Immature natural killer cell (primary cell): Measurements from ENCODE around the gene FLRT1. TPM values are rescaled to one million over a fixed set of nuclear protein-coding genes. Genes with fewer than 3 reads are reported as not detected.
"Not testable (repeated sequence)": the region's sequence is repeated elsewhere in the genome, so short reads cannot be mapped to it uniquely, and the experiment has no call there.

ENCODE experiments used
- DNase-seq, 3 donors: peaks; one replicate each; pipeline ENCODE4 v3.0.0; 2022; ENCODE audit warnings: mixed read lengths in 1 of 3
- H3K27ac Mint-ChIP-seq, 6 donors: one replicate each; pipeline ENCODE4 v1.8.0; 2020; ENCODE audit warnings: mixed read lengths in 6 of 6, mild to moderate bottlenecking in 5 of 6, inconsistent platforms in 4 of 6, moderate library complexity in 3 of 6
- H3K27me3 Mint-ChIP-seq, 3 donors: one replicate each; pipeline ENCODE4 v1.8.0; 2020 to 2021; ENCODE audit warnings: low read depth in 3 of 3, mild to moderate bottlenecking in 3 of 3, mixed read lengths in 3 of 3, moderate library complexity in 3 of 3, inconsistent platforms in 1 of 3
- H3K36me3 Mint-ChIP-seq, 3 donors: one replicate each; pipeline ENCODE4 v1.8.0; 2020; ENCODE audit warnings: mixed read lengths in 3 of 3, inconsistent platforms in 2 of 3, mild to moderate bottlenecking in 2 of 3
- H3K4me1 Mint-ChIP-seq, 2 donors: one replicate each; pipeline ENCODE4 v1.8.0; 2020; ENCODE audit warnings: inconsistent platforms in 2 of 2, mild to moderate bottlenecking in 2 of 2, mixed read lengths in 2 of 2, moderate library complexity in 1 of 2
- H3K4me3 Mint-ChIP-seq, 5 donors: one replicate each; pipeline ENCODE4 v1.8.0; 2020; ENCODE audit warnings: mild to moderate bottlenecking in 5 of 5, mixed read lengths in 5 of 5, inconsistent platforms in 3 of 5, moderate library complexity in 3 of 5
- H3K9me3 Mint-ChIP-seq, 6 donors: one replicate each; pipeline ENCODE4 v1.8.0; 2020; ENCODE audit warnings: mild to moderate bottlenecking in 6 of 6, mixed read lengths in 6 of 6, inconsistent platforms in 4 of 6, moderate library complexity in 3 of 6
- polyA plus RNA-seq, 3 donors: library from polyadenylated mRNA; unstranded; fragments of 300-500 nt; fragmentation: Illumina TruSeq; gene quantifications; one replicate each; pipeline ENCODE4 v1.2.3, GENCODE V29; 2021

The FLRT1 gene
- polyA plus RNA-seq, 3 donors from 2014 or later = not detected

GRCh38 chr11:64038500-64038899 is 2.8 kb downstream of the FLRT1 start:
- Mint-ChIP-seq H3K4me3 (no peak overlapping the region), H3K27ac (no peak overlapping the region), H3K9me3 (no peaks in the 10 kb centered on the region)

GRCh38 chr11:64039012-64039665 is 3.4 kb downstream of the FLRT1 start:
- Mint-ChIP-seq H3K36me3 (no peaks in the 10 kb centered on the region), H3K4me3 (no peak overlapping the region), H3K9me3 (no peaks in the 10 kb centered on the region), H3K27me3 (peaks cover 5 to 10% (median 6%) of the 10 kb centered on the region in 3 donors), H3K27ac (no peak overlapping the region), H3K4me1 (peaks cover 0 to 4% of the 10 kb centered on the region in 2 donors)
- no peak for DNase-seq

More at GRCh38 chr11:64038500-64038899, 2.8 kb downstream of the FLRT1 start:
- peaks cover 0 to 4% of the 10 kb centered on the region in 2 donors for H3K4me1 Mint-ChIP-seq
- DNase-seq = no peak
- no peaks in the 10 kb centered on the region for H3K36me3 Mint-ChIP-seq
- peaks cover 6 to 12% (median 9%) of the 10 kb centered on the region in 3 donors for H3K27me3 Mint-ChIP-seq

- Mint-ChIP-seq H3K4me1 (no peaks in the 10 kb centered on the region), H3K9me3 (no peaks in the 10 kb centered on the region), H3K4me3 (no peak overlapping the region), H3K27me3 (peaks cover 2 to 4% (median 2%) of the 10 kb centered on the region in 3 donors), H3K27ac (no peak overlapping the region), H3K36me3 (no peaks in the 10 kb centered on the region)
- no peak for DNase-seq
These were observed 5.1 kb downstream of the FLRT1 start for GRCh38 chr11:64040684-64041322.

- DNase-seq = no peak
- Mint-ChIP-seq H3K27ac (no peak overlapping the region), H3K4me1 (no peaks in the 10 kb centered on the region), H3K36me3 (no peaks in the 10 kb centered on the region), H3K4me3 (no peak overlapping the region), H3K9me3 (no peaks in the 10 kb centered on the region), H3K27me3 (peaks cover 2 to 4% (median 2%) of the 10 kb centered on the region in 3 donors)
These were observed 6.1 kb downstream of the FLRT1 start for GRCh38 chr11:64041846-64042245.

GRCh38 chr11:64042301-64042700 is 6.6 kb downstream of the FLRT1 start:
- Mint-ChIP-seq H3K4me1 (no peaks in the 10 kb centered on the region), H3K27ac (no peak overlapping the region), H3K36me3 (no peaks in the 10 kb centered on the region), H3K9me3 (no peaks in the 10 kb centered on the region), H3K27me3 (peaks cover 2 to 4% (median 2%) of the 10 kb centered on the region in 3 donors), H3K4me3 (no peak overlapping the region)
- no peak for DNase-seq

- no peaks in the 10 kb centered on the region for H3K9me3 Mint-ChIP-seq
- H3K27me3 Mint-ChIP-seq = peaks cover 0 to 4% (median 2%) of the 10 kb centered on the region in 3 donors
- H3K4me1 Mint-ChIP-seq = no peaks in the 10 kb centered on the region
- H3K27ac Mint-ChIP-seq = no peak overlapping the region
- no peaks in the 10 kb centered on the region for H3K36me3 Mint-ChIP-seq
- no peak for DNase-seq
- no peak overlapping the region for H3K4me3 Mint-ChIP-seq
These were observed 7.8 kb downstream of the FLRT1 start for GRCh38 chr11:64043545-64043944.

GRCh38 chr11:64044730-64045393 is 9.1 kb downstream of the FLRT1 start:
- H3K36me3 Mint-ChIP-seq = no peaks in the 10 kb centered on the region

GRCh38 chr11:64045700-64046099 is 10.0 kb downstream of the FLRT1 start:
- Mint-ChIP-seq H3K27ac (no peak overlapping the region), H3K4me1 (no peaks in the 10 kb centered on the region), H3K36me3 (no peaks in the 10 kb centered on the region), H3K4me3 (no peak overlapping the region), H3K9me3 (no peaks in the 10 kb centered on the region), H3K27me3 (peaks cover 0 to 2% (median 0%) of the 10 kb centered on the region in 3 donors)
- DNase-seq = no peak

More at GRCh38 chr11:64044730-64045393, 9.1 kb downstream of the FLRT1 start:
- H3K27me3 Mint-ChIP-seq = peaks cover 0 to 2% (median 0%) of the 10 kb centered on the region in 3 donors
- no peaks in the 10 kb centered on the region for H3K4me1 Mint-ChIP-seq
- H3K27ac Mint-ChIP-seq = no peak overlapping the region
- H3K9me3 Mint-ChIP-seq = no peaks in the 10 kb centered on the region
- H3K4me3 Mint-ChIP-seq = no peak overlapping the region
- no peak for DNase-seq

- H3K4me3 Mint-ChIP-seq, H3K36me3 Mint-ChIP-seq, H3K4me1 Mint-ChIP-seq, H3K27me3 Mint-ChIP-seq, H3K9me3 Mint-ChIP-seq, H3K27ac Mint-ChIP-seq, DNase-seq: not testable (repeated sequence)
These were observed 11.6 kb downstream of the FLRT1 start for GRCh38 chr11:64047373-64047772.

GRCh38 chr11:64048042-64048854 is 12.5 kb downstream of the FLRT1 start:
- no peak for DNase-seq
- Mint-ChIP-seq H3K36me3 (no peaks in the 10 kb centered on the region), H3K9me3 (no peaks in the 10 kb centered on the region), H3K4me1 (no peaks in the 10 kb centered on the region), H3K4me3 (no peak overlapping the region), H3K27me3 (no peaks in the 10 kb centered on the region), H3K27ac (no peak overlapping the region)

GRCh38 chr11:64049509-64049908 is 13.8 kb downstream of the FLRT1 start:
- peaks cover 0 to 1% (median 0%) of the 10 kb centered on the region in 3 donors for H3K27me3 Mint-ChIP-seq
- H3K9me3 Mint-ChIP-seq = no peaks in the 10 kb centered on the region
- H3K4me3 Mint-ChIP-seq = no peak overlapping the region
- H3K4me1 Mint-ChIP-seq = no peaks in the 10 kb centered on the region
- H3K36me3 Mint-ChIP-seq = no peaks in the 10 kb centered on the region
- no peak for DNase-seq
- H3K27ac Mint-ChIP-seq = no peak overlapping the region

- DNase-seq = no peak
- H3K4me1 Mint-ChIP-seq = no peaks in the 10 kb centered on the region
- H3K9me3 Mint-ChIP-seq = no peaks in the 10 kb centered on the region
- peaks cover 0 to 1% (median 0%) of the 10 kb centered on the region in 3 donors for H3K27me3 Mint-ChIP-seq
- no peak overlapping the region for H3K27ac Mint-ChIP-seq
- no peaks in the 10 kb centered on the region for H3K36me3 Mint-ChIP-seq
- H3K4me3 Mint-ChIP-seq = no peak overlapping the region
These were observed 15.6 kb downstream of the FLRT1 start for GRCh38 chr11:64051297-64051696.

- Mint-ChIP-seq H3K27ac (no peak overlapping the region), H3K27me3 (peaks cover 0 to 1% (median 0%) of the 10 kb centered on the region in 3 donors), H3K9me3 (no peaks in the 10 kb centered on the region), H3K4me1 (no peaks in the 10 kb centered on the region), H3K4me3 (no peak overlapping the region), H3K36me3 (no peaks in the 10 kb centered on the region)
- DNase-seq = no peak
These were observed 16.7 kb downstream of the FLRT1 start for GRCh38 chr11:64052436-64052835.
